Measurements from ENCODE around the gene TDRD6.
"Not testable (repeated sequence)": the region's sequence is repeated elsewhere in the genome, so short reads cannot be mapped to it uniquely, and the experiment has no call there.

Gene TDRD6

DNA sequence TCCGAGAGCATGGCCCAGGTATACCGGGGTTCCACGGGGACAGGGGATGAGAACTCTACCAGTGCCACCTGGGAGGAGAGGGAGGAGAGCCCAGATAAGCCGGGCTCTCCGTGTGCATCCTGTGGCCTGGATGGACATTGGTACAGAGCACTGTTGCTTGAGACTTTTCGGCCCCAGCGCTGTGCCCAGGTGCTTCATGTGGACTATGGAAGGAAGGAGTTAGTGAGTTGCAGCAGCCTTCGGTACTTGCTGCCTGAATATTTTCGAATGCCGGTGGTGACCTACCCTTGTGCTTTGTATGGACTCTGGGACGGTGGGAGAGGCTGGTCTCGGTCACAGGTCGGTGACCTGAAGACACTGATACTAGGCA is 1.3 kb downstream of the TDRD6 start:
- DNase-seq = no peak

DNA sequence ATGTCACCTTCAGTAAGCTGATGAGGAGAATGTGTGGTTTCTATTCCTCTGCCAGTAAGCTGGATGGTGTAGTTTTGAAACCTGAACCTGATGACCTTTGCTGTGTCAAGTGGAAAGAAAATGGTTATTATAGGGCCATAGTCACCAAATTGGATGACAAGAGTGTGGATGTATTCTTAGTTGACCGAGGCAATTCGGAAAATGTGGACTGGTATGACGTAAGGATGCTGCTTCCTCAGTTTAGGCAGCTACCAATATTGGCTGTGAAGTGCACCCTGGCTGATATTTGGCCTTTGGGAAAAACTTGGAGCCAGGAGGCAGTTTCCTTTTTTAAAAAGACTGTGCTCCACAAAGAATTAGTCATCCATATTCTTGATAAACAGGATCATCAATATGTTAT is 2.0 kb downstream of the TDRD6 start:
- no peak for DNase-seq

DNA sequence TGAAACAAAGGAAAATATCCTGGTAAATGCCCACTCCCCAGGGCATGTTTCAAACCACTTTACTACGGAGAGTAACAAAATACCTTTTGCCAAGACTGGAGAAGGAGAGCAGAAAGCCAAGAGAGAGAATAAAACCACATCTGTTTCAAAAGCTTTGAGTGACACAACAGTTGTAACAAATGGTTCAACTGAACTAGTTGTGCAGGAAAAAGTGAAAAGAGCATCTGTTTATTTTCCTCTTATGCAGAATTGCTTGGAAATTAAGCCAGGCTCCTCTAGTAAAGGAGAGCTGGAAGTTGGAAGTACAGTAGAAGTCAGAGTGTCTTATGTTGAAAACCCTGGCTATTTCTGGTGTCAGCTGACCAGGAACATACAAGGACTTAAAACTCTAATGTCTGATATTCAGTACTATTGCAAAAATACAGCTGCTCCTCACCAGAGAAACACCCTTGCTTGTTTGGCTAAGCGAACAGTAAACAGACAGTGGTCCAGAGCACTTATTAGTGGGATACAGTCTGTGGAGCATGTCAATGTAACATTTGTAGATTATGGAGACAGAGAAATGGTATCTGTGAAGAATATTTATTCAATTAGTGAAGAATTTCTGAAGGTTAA is 2.6 kb downstream of the TDRD6 start:
- DNase-seq = no peak

DNA sequence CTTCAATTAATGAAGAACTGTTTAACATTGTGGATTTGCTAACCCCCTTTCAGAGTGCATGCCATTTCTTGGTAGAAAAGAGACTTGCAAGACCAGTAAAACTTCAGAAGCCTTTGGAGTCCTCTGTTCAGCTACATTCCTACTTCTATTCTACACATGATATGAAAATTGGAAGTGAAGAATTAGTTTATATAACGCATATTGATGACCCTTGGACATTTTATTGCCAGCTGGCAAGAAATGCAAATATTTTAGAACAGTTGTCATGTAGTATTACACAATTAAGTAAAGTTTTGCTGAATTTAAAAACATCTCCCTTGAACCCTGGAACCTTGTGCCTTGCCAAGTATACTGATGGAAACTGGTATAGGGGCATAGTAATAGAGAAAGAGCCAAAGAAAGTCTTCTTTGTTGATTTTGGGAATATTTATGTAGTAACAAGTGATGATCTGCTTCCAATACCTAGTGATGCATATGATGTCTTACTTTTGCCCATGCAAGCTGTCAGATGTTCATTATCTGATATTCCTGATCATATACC is 3.3 kb downstream of the TDRD6 start:
- no peak for DNase-seq

DNA sequence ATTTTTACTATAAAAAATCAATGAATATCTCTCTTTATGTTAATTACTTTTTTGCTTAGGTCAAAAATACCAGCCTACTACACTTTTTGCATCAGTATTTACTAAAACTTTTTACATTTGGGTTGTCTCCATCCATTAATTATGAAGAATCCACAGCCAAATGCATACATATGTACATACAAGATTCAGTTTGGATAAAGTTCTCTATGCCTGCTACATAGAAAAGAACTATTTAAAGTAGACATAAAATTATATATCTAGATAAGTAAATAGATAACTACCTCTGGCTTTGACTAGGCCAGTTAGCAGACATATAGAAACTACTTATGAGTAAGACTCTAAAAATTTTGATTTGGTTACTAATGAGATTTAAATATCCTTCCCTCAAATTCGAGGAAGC is 12.3 kb downstream of the TDRD6 start:
- DNase-seq = no peak

DNA sequence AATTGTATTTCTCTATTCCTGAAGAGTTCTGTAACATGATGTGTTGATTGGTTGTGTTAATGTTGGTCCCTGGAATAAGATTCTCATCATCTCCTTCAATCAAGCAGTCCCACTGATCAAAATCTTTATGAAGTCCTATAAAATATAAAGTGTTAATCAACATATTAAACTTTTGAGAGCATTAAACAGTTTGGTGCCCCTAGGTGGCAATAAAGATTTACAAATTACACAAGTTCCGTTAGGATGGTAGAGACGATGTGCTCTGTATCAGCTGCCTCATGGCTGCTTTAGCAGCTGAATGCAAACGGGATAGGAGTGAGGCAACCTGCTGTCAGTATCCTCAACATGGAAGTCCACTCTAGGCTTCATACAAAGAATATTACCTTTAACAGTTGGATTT is 16.9 kb downstream of the TDRD6 start:
- peak; percentile 40 for DNase-seq

DNA sequence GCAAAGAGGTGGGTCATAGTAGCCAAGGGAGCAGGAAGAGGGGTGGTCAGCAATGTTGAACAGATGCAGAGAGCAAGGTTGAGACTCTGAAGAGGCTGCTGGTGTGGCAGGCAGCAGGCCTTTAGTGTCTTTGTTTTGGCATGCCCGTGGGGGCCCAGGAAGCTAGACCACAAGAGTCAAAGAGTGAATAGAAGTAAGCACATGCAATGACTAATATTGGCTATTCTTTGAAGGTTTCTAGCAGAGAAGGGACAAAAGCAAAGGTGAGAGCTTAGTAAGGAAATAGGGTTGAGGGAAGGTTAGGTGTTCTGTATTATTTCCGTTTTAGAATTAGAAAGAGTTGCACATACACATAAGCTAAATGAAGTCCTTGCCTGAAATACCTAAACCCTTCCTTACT is 18.8 kb downstream of the TDRD6 start:
- no peak for DNase-seq

DNA sequence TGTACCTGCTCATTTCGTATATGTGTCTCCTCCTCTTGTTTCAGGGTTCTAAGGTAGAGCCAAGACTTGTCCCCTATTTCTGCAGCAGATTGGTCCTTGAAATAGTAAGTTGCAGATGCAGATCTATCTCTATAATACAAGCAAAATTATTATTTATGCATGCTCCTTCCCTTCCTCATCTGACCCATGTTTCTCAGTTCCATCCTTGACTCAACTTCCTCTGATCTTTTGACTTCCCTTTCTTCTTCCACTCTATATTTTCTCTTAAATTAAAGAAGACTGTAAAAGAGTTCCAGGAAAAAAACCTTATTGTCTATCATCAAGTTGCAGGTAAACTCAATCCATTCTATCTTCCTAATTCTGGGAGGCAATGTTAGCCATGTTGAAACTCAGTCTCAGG is 23.8 kb downstream of the TDRD6 start:
- DNase-seq = no peak

DNA sequence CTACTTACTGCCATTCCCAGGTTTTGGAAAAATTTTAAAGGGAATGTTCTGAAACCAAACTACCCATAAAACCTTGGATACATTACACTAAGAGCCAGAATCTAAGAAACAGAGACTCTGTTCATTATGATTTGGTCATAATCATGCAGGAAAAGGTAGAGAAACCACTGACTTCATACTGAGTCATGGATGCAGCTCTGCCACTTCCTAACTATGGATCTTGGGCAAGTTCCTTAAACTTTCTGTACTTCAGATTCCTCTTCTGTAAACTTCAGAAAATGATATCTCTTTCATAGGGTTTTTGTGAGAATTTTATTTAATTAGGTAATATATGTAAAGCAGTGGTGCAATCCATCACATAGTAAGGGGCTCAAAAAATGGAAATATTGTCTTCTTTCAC is 27.5 kb downstream of the TDRD6 start:
- DNase-seq = peak; percentile 56

DNA sequence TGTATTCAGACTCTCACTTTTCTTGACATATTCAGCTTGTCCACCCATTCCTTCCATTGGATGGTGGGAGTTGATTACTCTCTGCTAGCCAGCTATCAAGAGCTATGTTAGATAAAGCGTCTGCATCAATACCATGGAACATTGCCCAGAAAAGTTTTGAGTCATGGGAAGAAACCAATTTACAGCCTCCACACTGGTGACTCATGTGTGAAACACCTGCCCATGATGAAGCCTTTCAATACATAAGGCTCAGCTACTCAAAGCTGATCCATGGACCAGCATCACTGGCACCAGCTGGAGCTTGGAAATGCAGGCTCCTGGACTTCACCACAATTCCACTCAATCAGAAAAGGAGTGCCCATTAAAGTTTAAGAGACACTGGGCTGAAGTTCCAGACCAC is 31.4 kb downstream of the TDRD6 start:
- DNase-seq = peak; percentile 88

DNA sequence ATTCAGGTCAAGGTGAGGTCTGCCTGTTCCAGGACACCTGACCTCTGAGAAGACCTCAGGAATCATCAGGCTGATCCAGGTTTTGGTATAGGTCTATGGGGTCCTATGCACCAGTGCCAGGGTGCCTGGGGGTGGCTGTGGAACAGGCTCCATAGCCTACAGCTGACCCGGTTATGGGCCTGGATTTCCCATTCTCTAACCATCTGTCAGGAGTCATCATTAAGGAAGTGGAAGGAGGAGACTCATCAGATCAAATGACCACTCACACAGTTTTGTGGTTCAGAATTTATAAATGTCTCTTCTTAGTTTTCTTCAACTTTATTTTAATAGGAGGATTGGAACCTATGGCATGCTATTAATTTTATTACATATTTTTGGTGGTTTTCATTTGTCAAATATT is 32.7 kb downstream of the TDRD6 start:
- no peak for DNase-seq

DNA sequence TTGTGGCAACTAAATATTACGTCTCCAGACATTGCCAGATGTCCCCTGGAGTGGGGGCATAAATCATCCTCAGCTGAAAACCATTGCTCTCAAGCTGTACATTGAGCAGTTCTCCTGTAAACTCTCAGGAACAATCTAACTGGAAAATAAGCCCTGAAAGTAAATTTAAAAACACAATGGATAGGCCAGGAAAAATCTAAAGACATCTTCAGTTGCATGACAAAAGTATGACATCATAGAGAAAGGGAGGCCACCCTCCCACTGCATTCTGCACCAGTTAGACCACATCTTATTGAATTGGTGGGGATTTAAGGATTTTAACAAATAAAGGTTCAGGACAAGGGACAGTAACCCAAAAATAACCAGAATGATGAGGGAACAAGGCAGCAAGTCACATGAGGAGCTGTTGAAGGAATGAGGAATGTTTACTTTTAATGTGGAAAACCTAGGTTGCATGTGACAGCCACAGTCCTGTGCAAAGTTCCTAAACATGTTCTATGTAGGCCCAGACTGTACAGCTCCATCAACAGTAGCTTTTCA is 42.2 kb downstream of the TDRD6 start:
- no peak for DNase-seq

DNA sequence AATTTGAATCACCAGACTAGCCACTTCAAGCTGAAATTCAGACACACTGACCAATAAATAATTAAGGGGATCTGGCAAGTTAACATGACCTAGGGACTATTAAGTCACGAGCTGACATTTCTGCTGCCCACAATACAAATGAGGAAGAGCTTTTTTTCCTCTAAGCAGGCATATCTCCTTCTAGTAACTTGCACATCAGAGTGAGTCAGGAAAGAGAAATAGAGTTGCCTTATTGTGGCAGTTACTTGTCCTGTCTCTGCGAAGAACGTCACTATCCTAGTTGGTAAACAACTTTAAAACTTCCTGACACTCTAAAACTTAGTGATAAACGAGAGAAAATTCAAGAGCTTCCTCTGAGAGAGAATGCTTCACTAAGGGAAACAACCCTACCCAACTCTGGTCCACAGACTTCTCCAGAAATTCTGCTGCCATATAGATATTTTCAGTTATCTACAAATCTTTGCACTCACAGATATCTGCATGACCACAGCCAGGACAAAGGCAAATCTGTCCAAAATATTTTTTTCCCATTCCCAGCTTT is 43.3 kb downstream of the TDRD6 start:
- DNase-seq = no peak

DNA sequence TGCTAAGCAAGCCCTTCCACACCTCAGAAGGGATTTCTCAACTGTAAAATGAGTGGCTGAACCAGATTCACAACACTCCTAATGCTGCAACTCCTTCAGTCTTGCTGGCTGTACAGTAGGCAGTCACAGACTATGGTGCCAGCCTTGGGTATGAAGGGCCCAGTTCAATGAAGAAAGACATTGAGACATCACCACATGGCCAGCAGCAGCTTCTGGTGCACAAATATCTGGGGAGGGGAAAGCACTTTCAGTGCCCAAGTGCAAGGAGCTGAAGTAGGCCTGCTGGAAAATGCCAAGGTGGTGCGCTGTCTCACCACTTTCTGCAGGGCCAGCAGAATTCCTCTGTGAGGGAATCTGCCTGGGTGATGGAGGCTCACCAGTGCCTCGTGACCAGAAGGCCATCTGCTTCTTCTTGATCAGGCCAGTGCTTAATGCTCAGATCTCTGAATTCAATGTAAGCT is 45.7 kb downstream of the TDRD6 start:
- DNase-seq = no peak

DNA sequence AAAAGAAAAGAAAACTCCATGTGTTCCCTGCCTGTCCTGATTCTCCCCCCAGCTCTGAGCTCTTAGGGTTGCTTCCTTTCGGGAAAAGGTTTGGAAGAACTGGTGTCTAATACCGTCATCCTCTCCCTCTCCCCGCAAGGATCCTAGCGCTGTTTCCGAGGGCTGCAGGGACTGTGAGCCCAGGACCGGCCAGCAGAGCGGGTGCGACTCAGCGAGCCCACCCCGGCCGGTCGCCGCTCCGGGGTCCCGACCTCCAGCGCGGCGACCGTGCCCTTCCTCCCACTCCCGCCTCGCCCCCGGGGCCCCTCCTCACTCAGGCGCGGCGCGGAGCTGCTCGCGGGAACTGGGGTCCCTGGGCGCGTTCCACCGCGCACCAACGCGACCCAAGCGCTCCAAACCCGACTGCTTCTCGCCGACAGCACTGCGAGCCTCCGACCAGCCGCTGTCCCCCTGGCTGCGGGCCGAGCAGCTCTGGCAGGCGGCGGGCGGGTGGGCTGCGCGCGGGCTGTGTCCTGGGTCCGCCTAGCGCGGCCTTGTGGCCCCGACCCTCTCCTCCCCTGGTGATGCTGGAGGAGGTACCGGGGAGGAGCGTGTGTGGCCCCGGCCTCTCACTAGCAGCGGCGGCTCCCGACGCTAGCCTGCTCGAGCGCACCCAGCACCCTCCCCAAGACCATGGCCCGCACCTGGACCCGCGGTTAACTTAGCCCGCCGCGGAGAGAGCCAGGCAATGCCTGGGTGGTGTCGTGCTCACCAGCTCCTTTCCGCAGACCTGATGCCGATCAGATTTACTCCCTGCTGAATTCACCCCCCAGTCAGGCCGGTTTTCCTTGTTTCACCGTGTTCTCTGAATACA is 47.4 kb downstream of the TDRD6 start, which contains the start of gene PLA2G7:
Gene PLA2G7 (minus strand): TSS at position 509 of the 853 bp plus-strand sequence. CDS start 12,484 bp downstream, outside the sequence.
- DNase-seq = no peak

DNA sequence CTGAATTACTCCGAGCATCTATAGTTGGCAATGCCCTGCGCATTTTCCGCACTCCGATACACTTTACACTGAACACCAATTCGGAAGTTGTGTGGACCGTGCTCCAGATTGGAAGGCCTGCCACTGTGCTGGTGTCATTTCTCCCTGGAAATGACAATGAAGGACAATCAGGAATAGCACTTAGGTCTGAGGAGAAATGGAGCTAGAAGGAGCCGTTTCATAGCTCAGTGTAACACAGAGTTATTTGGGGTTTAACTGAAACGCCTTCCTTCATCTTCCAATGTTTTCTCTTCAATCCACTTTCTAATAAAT is 48.0 kb downstream of the TDRD6 start:
- DNase-seq = no peak

DNA sequence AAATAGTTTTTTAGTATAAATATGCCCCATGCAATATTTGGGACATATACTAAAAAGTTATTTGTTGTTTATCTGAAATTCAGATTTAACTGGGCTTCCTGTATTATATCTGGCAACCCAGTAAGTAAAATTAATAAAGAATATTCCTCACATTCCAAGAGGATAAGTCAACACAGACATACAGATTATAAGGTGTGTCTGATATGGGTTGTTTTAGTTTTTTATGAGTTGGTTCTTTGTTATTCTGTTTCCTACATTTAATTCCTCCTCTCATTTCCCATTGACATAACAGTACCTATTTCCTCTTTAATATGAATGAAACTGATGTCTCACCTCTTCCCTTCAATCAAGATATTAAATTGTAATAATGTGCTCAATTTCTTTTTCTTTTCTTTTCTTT is 49.2 kb downstream of the TDRD6 start:
- DNase-seq = peak; percentile 50

DNA sequence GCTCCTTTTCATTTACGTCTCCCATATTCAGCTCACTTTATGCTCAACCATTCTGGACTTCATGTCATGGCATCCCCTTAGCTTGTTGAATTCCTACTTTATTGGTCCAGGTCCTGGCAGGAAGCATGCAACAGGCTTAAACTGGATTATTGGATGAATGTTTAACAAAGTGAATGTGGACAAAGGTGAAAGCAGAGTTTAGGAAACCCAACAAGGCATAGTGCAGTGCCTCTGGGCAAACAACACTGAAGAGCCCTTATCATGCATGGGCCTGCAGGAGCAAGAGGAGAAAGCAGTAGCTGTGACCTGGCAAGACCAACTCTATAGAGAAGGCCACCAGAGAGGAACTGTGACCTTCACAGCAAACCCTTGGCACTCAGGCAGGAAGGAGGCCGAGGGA is 53.8 kb downstream of the TDRD6 start:
- no peak for DNase-seq

DNA sequence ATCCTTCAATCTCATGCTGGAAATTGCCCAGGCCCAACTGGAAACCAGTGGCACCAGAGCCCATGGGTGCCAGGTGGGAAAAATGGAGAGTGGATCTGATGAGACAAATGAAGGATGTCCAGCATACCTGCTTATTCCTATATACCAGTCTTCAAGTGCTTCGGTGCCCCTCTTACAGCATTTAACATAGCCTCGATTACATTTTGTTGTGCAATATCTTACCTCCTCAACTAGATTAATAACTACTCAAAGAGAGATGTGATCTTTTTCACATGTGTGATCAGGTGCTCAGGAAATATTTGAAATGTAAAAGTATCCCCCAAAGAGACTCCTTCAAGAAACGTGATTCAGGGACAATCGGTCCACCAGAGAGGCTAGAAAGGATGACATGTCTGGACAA is 54.2 kb downstream of the TDRD6 start:
- no peak for DNase-seq

DNA sequence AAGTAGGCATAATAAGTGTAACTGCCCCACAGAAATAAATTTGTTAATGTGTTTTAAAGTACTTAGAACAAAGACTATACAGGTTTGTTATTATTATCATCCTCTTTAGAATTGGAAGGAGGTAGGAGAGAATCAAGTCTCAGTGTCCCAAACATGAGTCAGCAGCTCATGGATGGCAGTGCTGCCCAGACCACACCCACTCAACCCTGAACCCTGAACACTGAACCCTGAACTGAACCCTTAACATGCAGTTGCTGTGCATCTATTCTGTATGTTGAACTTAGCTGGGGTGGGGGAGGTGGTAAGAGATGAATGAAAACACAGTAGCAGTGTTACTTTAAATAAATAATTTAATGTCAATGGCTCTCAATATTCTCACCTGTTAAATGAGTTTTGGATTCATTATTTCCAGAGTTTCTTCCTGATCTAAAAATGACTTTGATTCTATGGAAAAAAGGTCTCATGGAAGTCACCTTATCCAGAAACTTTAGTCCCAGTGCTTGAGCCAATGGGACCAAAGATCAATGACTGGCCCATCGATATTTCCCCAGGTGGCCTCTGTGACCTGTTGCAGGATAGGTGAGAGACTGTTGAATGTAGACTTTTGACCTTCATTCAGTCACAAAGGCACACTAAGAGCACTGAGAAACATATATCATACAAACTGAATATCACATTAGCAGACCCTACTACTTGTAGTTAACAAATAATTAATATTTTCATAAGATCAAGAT is 55.9 kb downstream of the TDRD6 start:
- no peak for DNase-seq

DNA sequence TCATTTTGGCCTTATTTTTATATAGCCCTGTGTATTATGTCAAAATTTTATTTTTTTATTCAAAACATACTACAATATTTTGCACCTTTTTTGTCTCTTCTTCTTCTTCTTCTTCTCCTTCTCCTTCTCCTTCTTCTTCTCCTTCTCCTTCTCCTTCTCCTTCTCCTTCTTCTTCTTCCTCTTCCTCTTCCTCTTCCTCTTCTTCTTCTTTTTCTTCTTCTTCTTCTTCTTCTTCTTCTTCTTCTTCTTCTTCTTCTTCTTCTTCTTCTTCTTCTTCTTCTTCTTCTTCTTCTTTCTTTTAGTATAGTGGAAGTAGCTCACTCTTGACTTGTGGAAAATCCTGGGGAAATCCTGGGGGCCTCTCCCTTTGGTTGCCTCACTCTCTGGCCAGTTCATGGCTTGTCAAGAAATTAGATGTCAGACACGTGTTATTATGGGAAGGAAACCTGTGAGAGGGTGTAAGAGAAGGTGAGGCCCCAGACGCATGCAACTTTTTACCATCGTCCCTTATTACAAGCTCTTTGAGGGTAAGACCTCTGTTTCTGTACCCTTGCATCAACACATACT is 56.6 kb downstream of the TDRD6 start:
- DNase-seq = not testable (repeated sequence)

DNA sequence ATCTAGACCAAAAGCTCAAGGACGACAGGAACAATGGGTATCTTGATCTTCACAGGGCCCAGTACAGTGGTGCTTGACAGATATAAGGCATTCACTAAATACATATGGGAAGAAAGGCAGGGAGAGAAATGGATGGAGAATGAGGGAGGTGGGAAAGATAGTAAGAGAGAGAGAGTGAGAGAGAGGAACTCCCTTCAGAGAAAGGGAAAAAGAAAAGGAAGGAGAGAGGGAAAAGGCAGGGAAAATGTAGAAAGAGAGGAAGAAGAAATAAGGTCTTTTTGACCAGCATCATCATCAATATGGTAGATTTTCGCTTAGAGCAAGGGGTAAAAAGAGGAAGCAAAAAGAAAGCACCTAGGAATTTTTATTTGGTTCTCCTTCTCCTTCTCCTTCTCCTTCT is 58.3 kb downstream of the TDRD6 start:
- DNase-seq = no peak

DNA sequence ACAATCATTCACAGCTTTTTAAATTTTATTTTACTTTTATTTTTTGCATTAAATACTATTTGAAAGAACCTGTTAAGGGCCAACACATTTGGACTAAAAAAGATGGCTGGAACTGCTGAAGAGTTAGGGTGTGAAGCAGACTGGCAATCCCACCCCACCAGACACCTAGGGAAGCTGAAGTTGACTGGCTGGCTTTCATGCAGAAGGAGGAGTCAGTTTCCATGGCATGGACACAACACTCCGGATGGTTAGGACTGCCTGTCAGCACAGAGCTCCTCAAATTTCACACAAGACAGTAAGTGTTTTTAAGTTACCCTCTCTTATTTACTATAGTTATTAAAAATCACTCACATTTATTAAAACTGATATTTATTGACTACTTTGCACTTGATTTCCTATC is 59.0 kb downstream of the TDRD6 start, which contains the start of gene ANKRD66:
Gene ANKRD66 (plus strand): TSS at position 238 of the 400 bp plus-strand sequence. CDS start 5,016 bp downstream, outside the sequence.
- DNase-seq = no peak

All from NCI-H226 (cell line).